HG02610 (cell line): Measurements from ENCODE around the gene ABHD17C.
"Not testable (repeated sequence)": the region's sequence is repeated elsewhere in the genome, so short reads cannot be mapped to it uniquely, and the experiment has no call there.

Experiments used
- ATAC-seq: cut with Tn5 transposase; IDR thresholded peaks from one replicate; pipeline ENCODE4 v1.9.1; 2021; ENCODE audit warnings: mild to moderate bottlenecking, moderate library complexity; ENCODE audit not compliant: unreplicated experiment

Gene ABHD17C

GRCh38 chr15:80760960-80761359, 65.8 kb downstream of the ABHD17C start:
- no peak for ATAC-seq

GRCh38 chr15:80761754-80762153, 66.6 kb downstream of the ABHD17C start:
- ATAC-seq = no peak

GRCh38 chr15:80763235-80763634, 68.1 kb downstream of the ABHD17C start:
- ATAC-seq = not testable (repeated sequence)

DNA sequence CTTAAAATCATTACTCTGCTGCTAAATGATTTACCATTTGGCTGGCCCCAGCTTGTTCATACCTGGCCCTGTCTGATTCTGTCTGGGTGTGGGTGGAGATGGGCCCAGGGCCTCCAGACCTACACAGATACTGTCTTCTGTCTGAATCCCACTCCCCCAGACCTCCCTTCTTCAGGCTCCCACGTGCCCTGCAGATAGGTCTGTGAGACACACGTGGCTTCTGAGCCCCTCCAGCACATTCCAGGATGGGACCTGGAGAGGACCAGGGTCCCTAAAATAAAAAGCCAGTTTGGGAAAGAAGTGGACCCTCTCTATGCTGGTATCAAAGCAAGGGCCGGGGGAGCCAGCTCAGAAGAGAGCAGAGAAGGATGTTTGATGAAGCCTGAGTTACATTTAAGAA, 69.4 kb downstream of the ABHD17C start:
- no peak for ATAC-seq

DNA sequence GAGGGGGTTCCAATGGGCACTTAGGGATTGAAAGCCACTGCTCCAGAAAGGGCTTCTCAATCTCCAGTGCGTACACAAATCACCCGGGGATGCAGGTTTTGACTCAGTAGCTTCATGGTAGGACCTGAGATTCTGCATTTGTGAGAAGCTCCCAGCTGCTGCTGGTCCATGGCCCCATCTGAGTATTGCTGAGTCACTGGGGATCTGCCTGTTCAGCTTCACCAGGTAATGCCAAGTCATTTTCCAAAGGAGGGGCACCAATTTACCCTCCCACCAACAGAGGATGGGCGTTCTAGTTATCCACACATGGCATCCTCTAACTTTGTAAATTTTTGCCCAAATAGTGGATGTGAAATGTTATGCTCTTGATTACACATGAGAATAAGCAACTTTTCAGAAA, 71.2 kb downstream of the ABHD17C start:
- ATAC-seq = no peak

- no peak for ATAC-seq
These were observed 73.0 kb downstream of the ABHD17C start for GRCh38 chr15:80768158-80768557.

DNA sequence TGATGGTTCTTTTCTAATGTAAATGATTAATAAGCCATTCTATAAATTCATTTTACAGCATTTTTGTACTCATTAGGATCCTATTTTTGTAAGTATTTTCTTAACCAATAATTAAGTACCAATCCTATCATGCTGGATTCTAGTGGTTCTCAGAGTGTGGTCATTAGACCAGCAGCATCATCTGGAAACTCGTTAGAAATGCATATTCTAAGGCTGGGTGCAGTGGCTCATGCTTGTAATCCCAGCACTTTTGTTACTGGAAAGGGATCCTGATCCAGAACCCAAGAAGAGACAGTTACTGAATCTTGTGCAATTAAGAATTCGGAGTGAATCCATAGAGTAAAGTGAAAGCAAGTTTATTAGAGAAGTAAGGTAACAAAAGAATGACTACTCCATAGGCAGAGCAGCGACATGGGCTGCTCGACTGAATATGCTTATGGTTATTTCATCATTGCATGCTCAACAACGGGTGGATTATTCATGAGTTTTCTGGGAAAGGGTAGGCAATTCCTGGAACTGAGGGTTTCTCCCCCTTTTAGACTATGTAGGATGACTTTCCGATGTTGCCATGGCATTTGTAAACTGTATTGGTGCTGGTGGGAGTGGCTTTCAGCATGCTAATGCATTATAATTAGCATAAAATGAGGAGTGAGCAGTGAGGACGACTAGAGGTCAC, 74.2 kb downstream of the ABHD17C start:
- no peak for ATAC-seq

- ATAC-seq = no peak
These were observed 75.0 kb downstream of the ABHD17C start for GRCh38 chr15:80769829-80770705.

DNA sequence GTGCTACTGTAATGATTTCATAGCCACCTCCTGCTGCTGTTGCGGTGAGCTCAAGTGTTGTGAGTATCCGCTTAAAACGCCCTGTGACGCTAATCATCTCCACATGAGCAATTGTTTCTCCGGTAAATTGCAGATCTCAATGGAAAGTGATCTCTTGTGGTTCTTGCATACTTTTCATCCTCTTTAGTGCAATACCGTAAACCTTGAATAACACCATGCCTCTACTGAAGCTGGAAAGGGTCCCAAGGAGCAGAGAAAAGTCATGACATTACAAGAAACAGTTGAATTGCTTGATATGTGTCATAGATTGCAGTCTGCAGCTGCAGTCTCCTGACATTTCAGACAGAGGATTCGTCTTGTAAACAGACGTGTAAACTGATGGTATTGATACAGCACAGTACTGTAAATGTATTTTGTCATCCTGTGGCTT, 78.0 kb downstream of the ABHD17C start:
- ATAC-seq = no peak

DNA sequence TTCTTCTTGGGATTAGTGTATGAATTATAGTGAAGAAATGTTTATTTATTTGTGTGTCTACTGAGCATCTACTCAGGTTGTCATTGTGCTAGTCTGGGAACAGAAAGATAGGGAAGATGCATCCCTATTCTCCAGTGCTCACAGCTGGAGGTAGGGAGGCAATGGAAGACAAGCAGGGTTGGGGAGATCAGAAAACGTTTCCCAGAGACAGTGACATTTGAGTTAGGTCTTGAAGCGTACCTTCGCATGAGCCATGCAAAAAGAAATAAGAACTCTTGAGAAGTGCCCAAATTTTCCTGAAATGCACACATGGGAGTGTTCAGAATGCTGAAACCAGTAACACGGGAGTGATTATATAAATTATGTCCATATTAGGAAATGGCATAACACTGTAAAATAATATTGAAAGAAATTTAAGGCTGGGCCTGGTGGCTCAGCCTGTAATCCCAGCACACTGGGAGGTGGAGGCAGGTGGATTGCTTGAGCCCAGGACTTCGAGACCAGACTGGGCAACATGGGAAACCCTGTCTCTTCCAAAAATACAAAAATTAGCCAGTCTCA, 78.8 kb downstream of the ABHD17C start:
- ATAC-seq = no peak

- ATAC-seq = no peak
These were observed 79.4 kb downstream of the ABHD17C start for GRCh38 chr15:80774486-80774885.

GRCh38 chr15:80775338-80775737, 80.2 kb downstream of the ABHD17C start:
- ATAC-seq = no peak

GRCh38 chr15:80776420-80777045, 81.4 kb downstream of the ABHD17C start:
- no peak for ATAC-seq

DNA sequence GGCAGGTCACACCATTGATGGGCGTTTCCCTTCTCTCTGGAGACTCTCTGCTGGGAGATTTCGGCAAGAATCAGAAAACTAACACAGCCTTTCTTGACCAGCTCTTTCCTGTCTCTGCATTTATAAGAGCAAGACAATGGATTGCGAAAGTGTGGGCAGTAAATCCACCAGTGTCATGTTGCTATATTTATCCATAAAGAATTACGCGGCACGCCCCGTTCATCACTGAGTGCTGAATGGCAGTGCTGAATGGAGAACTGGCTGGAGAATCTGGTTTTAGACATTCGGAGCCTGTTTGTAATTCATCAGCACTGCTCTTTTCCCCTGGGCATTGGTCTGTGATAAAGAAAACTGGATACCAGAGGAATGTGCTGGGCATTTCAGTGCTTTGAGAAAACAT, 82.0 kb downstream of the ABHD17C start:
- ATAC-seq = no peak

GRCh38 chr15:80777826-80778620, 82.9 kb downstream of the ABHD17C start:
- ATAC-seq = no peak

GRCh38 chr15:80778621-80778963, 83.5 kb downstream of the ABHD17C start:
- ATAC-seq = no peak

- no peak for ATAC-seq
These were observed 84.0 kb downstream of the ABHD17C start, which contains the start of gene CEMIP for GRCh38 chr15:80778964-80779657. CEMIP (plus strand) TSS chr15:80779370; CDS start chr15:80873880, 94,510 bp downstream.

DNA sequence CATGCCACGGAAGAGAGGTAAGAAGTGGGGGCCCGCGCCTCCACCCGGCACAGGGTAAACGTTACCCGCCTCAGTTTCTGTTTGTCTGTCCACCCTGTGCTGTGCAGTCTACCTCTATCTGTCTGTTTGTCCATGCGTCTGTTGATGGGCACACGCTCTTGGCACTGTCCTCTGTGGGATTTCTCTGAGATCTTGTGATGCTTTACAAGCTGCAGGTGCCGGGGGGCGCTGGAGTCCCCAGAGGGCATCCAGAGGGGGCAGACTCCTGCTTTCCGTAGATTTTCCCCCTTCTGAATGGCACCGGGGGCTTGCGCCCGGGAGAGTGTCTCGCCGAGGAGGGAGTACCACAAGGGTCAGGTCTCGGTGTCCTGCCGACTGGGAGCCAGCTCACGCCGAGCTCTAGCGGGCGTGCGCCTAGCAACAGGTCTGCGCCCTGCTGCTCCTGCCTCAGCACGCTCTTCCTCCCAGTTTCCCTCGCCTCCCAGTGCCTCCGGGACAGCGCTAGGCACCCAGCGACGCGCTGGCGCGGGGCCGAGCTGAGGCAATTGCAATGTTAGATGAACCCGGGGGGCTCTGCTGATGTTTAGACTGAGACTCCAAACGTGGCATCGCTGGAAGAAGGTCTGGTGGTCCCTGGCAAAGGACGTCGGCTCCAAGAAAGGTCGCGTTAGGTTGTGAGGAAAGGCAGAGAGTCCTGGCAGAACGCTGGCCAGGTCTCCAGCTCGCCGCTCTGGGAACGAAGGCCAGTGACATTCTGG, 84.7 kb downstream of the ABHD17C start:
- ATAC-seq = no peak
